GM10266 (cell line): ENCODE data around the gene GHRH.
A peak's percentile ranks its signal among the peaks of the same experiment; 100 is the strongest.

Experiments used
- DNase-seq: peaks from one replicate; pipeline ENCODE4 v3.0.0; 2012; ENCODE audit errors: extremely low spot score
- CTCF ChIP-seq: IDR thresholded peaks from 2 replicates; pipeline ENCODE4 v1.5.1; 2012; ENCODE audit warnings: mild to moderate bottlenecking, low read depth; ENCODE audit not compliant: control insufficient read depth, insufficient read depth; ENCODE audit errors: missing control alignments

GHRH gene

GRCh38 chr20:37282556-37282955 is 20.9 kb upstream of the GHRH start:
- TF ChIP-seq CTCF, result peak; percentile 7
- DNase-seq, result no peak

- no peak for DNase-seq
- no peak for TF ChIP-seq CTCF
Measured at GRCh38 chr20:37280403-37280802, 18.8 kb upstream of the GHRH start.

- TF ChIP-seq CTCF, result no peak
- no peak for DNase-seq
Measured at GRCh38 chr20:37279820-37280219, 18.2 kb upstream of the GHRH start.

GRCh38 chr20:37278966-37279590 is 17.5 kb upstream of the GHRH start:
- TF ChIP-seq CTCF, result no peak

GRCh38 chr20:37277253-37277593 is 15.6 kb upstream of the GHRH start:
- no peak for DNase-seq

More at GRCh38 chr20:37278966-37279590, 17.5 kb upstream of the GHRH start:
- DNase-seq, result no peak

GRCh38 chr20:37276494-37277252 is 15.1 kb upstream of the GHRH start:
- TF ChIP-seq CTCF, result peak; percentile 65
- peak; percentile 60 for DNase-seq

More at GRCh38 chr20:37277253-37277593, 15.6 kb upstream of the GHRH start:
- no peak for TF ChIP-seq CTCF
